ENCODE data around the gene FYTTD1. TPM values are rescaled to one million over a fixed set of nuclear protein-coding genes. Genes with fewer than 3 reads are reported as not detected.

FYTTD1 gene
- total and polyA plus RNA-seq, 4 donors: 12.1 to 90.2 (median 29.2) TPM

- Histone ChIP-seq H3K27me3 (ENCODE audit: control insufficient read depth in 3 of 3, insufficient read depth in 3 of 3, low read length in 2 of 3) (no peaks in the 10 kb centered on the region), H3K36me3 (ENCODE audit: control insufficient read depth in 4 of 4, insufficient read depth in 4 of 4, low read length in 4 of 4) (peaks cover 10 to 42% (median 15%) of the 10 kb centered on the region in 4 donors), H3K4me1 (ENCODE audit: control insufficient read depth in 5 of 5, insufficient read depth in 5 of 5, low read length in 5 of 5) (no peaks in the 10 kb centered on the region), H3K4me3 (no peak overlapping the region), H3K27ac (ENCODE audit: low read depth in 1 of 2, low read length in 1 of 2) (no peak overlapping the region), H3K9ac (ENCODE audit: insufficient read depth in 1 of 2, low read length in 2 of 2) (no peak overlapping the region), H3K9me3 (ENCODE audit: control insufficient read depth in 4 of 4, insufficient read depth in 3 of 4, low read length in 3 of 4) (no peaks in the 10 kb centered on the region)
- no peak for TF ChIP-seq CTCF (IDR thresholded peaks at IDR 0.05; ENCODE audit: control extremely low read depth, extremely low read depth)
- DNase-seq: no peak
- WGBS, 2 donors: 84 to 92% methylated on average over 8 of the region's 8 CpGs
- no peak for ATAC-seq (ENCODE audit: insufficient read depth, low FRiP score)
These were observed 84.4 kb downstream of the FYTTD1 start for GRCh38 chr3:197833930-197834715.

- no peak for TF ChIP-seq CTCF (IDR thresholded peaks at IDR 0.05; ENCODE audit: control extremely low read depth, extremely low read depth)
- Histone ChIP-seq H3K27me3 (ENCODE audit: control insufficient read depth in 3 of 3, insufficient read depth in 3 of 3, low read length in 2 of 3) (no peaks in the 10 kb centered on the region), H3K9me3 (ENCODE audit: control insufficient read depth in 4 of 4, insufficient read depth in 3 of 4, low read length in 3 of 4) (no peaks in the 10 kb centered on the region), H3K27ac (ENCODE audit: low read depth in 1 of 2, low read length in 1 of 2) (no peak overlapping the region), H3K4me3 (no peak overlapping the region), H3K36me3 (ENCODE audit: control insufficient read depth in 4 of 4, insufficient read depth in 4 of 4, low read length in 4 of 4) (peaks cover 8 to 41% (median 15%) of the 10 kb centered on the region in 4 donors), H3K9ac (ENCODE audit: insufficient read depth in 1 of 2, low read length in 2 of 2) (no peak overlapping the region), H3K4me1 (ENCODE audit: control insufficient read depth in 5 of 5, insufficient read depth in 5 of 5, low read length in 5 of 5) (no peaks in the 10 kb centered on the region)
- DNase-seq (no peak), ATAC-seq (ENCODE audit: insufficient read depth, low FRiP score) (no peak)
- WGBS, 2 donors: 90 to 95% methylated on average over 5 of the region's 5 CpGs
These were observed 85.8 kb downstream of the FYTTD1 start for GRCh38 chr3:197835509-197835908.

- Histone ChIP-seq H3K27me3 (ENCODE audit: control insufficient read depth in 3 of 3, insufficient read depth in 3 of 3, low read length in 2 of 3) (no peaks in the 10 kb centered on the region), H3K4me1 (ENCODE audit: control insufficient read depth in 5 of 5, insufficient read depth in 5 of 5, low read length in 5 of 5) (no peaks in the 10 kb centered on the region), H3K36me3 (ENCODE audit: control insufficient read depth in 4 of 4, insufficient read depth in 4 of 4, low read length in 4 of 4) (peaks cover 16 to 40% (median 20%) of the 10 kb centered on the region in 4 donors), H3K27ac (ENCODE audit: low read depth in 1 of 2, low read length in 1 of 2) (no peak overlapping the region), H3K9ac (ENCODE audit: insufficient read depth in 1 of 2, low read length in 2 of 2) (no peak overlapping the region), H3K4me3 (no peak overlapping the region), H3K9me3 (ENCODE audit: control insufficient read depth in 4 of 4, insufficient read depth in 3 of 4, low read length in 3 of 4) (no peaks in the 10 kb centered on the region)
- DNase-seq: no peak
- no peak for TF ChIP-seq CTCF (IDR thresholded peaks at IDR 0.05; ENCODE audit: control extremely low read depth, extremely low read depth)
- no peak for ATAC-seq (ENCODE audit: insufficient read depth, low FRiP score)
These were observed 86.6 kb downstream of the FYTTD1 start for GRCh38 chr3:197836244-197836643.

Other genes starting within 250 kb of the FYTTD1 start
- 10 to 100 TPM; 19.5 to 32.8 TPM for gene BDH1, start 193.9 kb upstream of the FYTTD1 start, total RNA-seq
- 10 to 100 TPM; 14.3 to 14.4 TPM for gene BDH1, start 193.9 kb upstream of the FYTTD1 start, polyA plus RNA-seq
- 10 to 100 TPM; 19.7 to 34.1 TPM for gene RUBCN, start 13.0 kb upstream of the FYTTD1 start, total RNA-seq
- gene RUBCN, start 13.0 kb upstream of the FYTTD1 start, polyA plus RNA-seq: 10 to 100 TPM; 11.9 to 13.0 TPM
- gene LRCH3, start 41.4 kb downstream of the FYTTD1 start, total RNA-seq: 100 to 1,000 TPM in 1 of 2 donors, 10 to 100 TPM in 1; 41.0 to 228 TPM
- 10 to 100 TPM in 1 of 2 donors, 1 to 10 TPM in 1; 7.7 to 11.3 TPM for gene LRCH3, start 41.4 kb downstream of the FYTTD1 start, polyA plus RNA-seq
- 100 to 1,000 TPM; 678 to 735 TPM for gene RPL35A, start 200.3 kb downstream of the FYTTD1 start, total RNA-seq
- 1,000 to 10,000 TPM; 1,136 to 2,048 TPM for gene RPL35A, start 200.3 kb downstream of the FYTTD1 start, polyA plus RNA-seq
- 10 to 100 TPM; 13.6 to 17.2 TPM for gene LMLN, start 210.3 kb downstream of the FYTTD1 start, total RNA-seq
- 1 to 10 TPM; 2.4 to 2.8 TPM for gene LMLN, start 210.3 kb downstream of the FYTTD1 start, polyA plus RNA-seq

Data from lung (tissue), 12 donors.